ENCODE results near the gene CTNND2. TPM values are rescaled to one million over a fixed set of nuclear protein-coding genes. Genes with fewer than 3 reads are reported as not detected.

The CTNND2 gene
- total and polyA plus RNA-seq, 5 donors from 2014 or later, result not detected

DNA sequence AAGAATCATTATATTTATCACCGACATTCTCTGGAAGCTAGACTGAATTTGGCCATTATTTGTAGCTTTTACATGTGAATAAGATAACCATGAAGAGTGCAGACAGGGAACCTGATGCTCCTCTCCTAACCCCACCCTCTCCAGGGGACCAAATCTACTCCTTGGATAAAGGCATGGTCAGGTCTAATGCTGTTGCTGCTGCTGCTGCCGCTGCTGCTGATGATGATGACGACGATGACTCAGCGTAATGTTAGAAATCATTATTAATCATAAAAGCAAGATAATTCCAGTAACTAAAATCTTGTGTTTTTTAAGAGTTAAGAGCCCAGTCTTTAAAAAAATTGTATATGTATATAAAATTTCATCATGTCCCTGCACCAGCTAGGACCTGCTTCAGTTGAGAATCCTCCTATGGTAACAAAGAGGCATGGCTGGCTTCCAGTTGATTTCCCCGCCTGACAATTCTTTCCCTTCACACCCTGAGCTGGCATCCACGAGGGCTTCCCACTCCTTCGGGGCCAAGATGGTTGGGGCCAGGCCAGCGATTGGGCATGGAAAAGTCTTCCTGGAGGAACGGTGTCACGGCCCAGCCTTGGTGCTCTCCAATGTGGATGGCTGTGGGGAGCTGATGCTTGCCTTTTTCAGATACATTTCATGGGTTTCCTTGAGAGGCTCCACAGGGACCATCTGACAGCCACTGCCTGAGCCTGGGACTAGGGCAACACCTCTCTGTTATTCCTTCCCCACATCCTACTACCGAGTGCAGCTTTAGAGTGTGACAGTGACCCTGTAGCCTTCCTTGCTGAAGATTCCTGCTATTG lies 400.0 kb downstream of the CTNND2 start:
- H3K36me3 ChIP-seq (ENCODE audit: control insufficient read depth, insufficient read depth, low read length), result no peaks in the 10 kb centered on the region
- no peaks in the 10 kb centered on the region for H3K27me3 ChIP-seq (ENCODE audit: control insufficient read depth, insufficient read depth, low read length)
- Mint-ChIP-seq H3K27ac (no peak overlapping the region), H3K36me3 (no peaks in the 10 kb centered on the region), H3K4me3 (no peak overlapping the region), H3K9me3 (peaks cover 0 to 3% (median 0%) of the 10 kb centered on the region in 7 donors), H3K27me3 (no peaks in the 10 kb centered on the region), H3K4me1 (no peaks in the 10 kb centered on the region)
- no peak overlapping the region for H3K4me3 ChIP-seq (ENCODE audit: low read depth, low read length)
- no peaks in the 10 kb centered on the region for H3K4me1 ChIP-seq (ENCODE audit: control insufficient read depth, insufficient read depth, low read length, poor library complexity, severe bottlenecking)
- no peak overlapping the region for H3K27ac ChIP-seq (ENCODE audit: insufficient read depth, low read length, poor library complexity, severe bottlenecking)
- ATAC-seq (ENCODE audit: low read depth in 2 of 2) (no peak), DNase-seq (no peak)
- no peaks in the 10 kb centered on the region for H3K9me3 ChIP-seq (ENCODE audit: control insufficient read depth in 2 of 2, low read length in 2 of 2)

DNA sequence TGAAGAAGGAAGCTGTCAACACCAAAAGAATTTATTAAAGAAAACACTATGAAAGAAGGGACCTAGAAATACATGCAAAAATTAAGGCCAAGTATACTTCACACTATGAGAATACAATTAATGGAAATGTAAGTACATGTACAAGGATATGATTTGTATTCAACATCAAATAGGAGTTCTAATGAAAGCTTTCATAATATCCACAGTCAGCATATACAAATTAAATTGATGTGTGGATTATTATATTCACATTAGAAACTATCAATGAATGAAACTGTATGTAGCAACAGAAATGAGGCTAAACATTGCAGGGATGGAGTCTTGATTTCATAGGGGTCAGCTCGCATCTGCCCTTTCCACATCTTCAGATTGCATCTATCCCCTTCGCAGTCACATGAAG lies 401.5 kb downstream of the CTNND2 start:
- no peaks in the 10 kb centered on the region for H3K36me3 ChIP-seq (ENCODE audit: control insufficient read depth, insufficient read depth, low read length)
- no peaks in the 10 kb centered on the region for H3K4me1 Mint-ChIP-seq
- H3K27me3 Mint-ChIP-seq, result no peaks in the 10 kb centered on the region
- H3K4me3 Mint-ChIP-seq, result no peak overlapping the region
- no peak overlapping the region for H3K27ac Mint-ChIP-seq
- no peaks in the 10 kb centered on the region for H3K9me3 ChIP-seq (ENCODE audit: control insufficient read depth in 2 of 2, low read length in 2 of 2)
- ATAC-seq (ENCODE audit: low read depth in 2 of 2) (no peak), DNase-seq (no peak)
- no peak overlapping the region for H3K4me3 ChIP-seq (ENCODE audit: low read depth, low read length)
- H3K27ac ChIP-seq (ENCODE audit: insufficient read depth, low read length, poor library complexity, severe bottlenecking), result no peak overlapping the region
- H3K27me3 ChIP-seq (ENCODE audit: control insufficient read depth, insufficient read depth, low read length), result no peaks in the 10 kb centered on the region
- H3K36me3 Mint-ChIP-seq, result no peaks in the 10 kb centered on the region
- H3K4me1 ChIP-seq (ENCODE audit: control insufficient read depth, insufficient read depth, low read length, poor library complexity, severe bottlenecking), result no peaks in the 10 kb centered on the region
- H3K9me3 Mint-ChIP-seq, result peaks cover 0 to 3% (median 0%) of the 10 kb centered on the region in 7 donors

DNA sequence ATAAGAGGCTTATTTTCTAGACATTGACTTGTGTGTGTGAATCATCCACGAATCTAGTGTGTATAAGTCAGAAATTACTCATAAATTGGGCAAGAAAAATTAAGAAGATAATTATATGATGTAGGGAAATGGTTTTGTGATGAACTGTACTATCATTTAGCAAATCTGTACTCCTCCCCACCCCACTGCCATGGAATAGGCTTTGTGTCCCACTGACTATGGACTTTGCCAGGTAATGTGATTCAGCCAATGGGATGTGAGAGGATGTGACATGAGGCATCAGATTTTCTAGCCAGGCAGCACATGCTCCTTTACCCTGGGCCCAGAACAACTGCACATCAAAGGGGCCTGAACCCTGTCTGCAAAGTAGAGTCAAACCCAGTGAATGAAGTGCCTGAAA lies 406.6 kb downstream of the CTNND2 start:
- Mint-ChIP-seq H3K4me1 (no peaks in the 10 kb centered on the region), H3K27ac (no peak overlapping the region), H3K36me3 (no peaks in the 10 kb centered on the region), H3K9me3 (peaks cover 0 to 4% (median 0%) of the 10 kb centered on the region in 7 donors), H3K27me3 (no peaks in the 10 kb centered on the region), H3K4me3 (no peak overlapping the region)
- Histone ChIP-seq H3K27me3 (ENCODE audit: control insufficient read depth, insufficient read depth, low read length) (no peaks in the 10 kb centered on the region), H3K4me1 (ENCODE audit: control insufficient read depth, insufficient read depth, low read length, poor library complexity, severe bottlenecking) (no peaks in the 10 kb centered on the region), H3K4me3 (ENCODE audit: low read depth, low read length) (no peak overlapping the region), H3K27ac (ENCODE audit: insufficient read depth, low read length, poor library complexity, severe bottlenecking) (no peak overlapping the region), H3K36me3 (ENCODE audit: control insufficient read depth, insufficient read depth, low read length) (no peaks in the 10 kb centered on the region), H3K9me3 (ENCODE audit: control insufficient read depth in 2 of 2, low read length in 2 of 2) (no peaks in the 10 kb centered on the region)
- DNase-seq (no peak), ATAC-seq (ENCODE audit: low read depth in 2 of 2) (no peak)

DNA sequence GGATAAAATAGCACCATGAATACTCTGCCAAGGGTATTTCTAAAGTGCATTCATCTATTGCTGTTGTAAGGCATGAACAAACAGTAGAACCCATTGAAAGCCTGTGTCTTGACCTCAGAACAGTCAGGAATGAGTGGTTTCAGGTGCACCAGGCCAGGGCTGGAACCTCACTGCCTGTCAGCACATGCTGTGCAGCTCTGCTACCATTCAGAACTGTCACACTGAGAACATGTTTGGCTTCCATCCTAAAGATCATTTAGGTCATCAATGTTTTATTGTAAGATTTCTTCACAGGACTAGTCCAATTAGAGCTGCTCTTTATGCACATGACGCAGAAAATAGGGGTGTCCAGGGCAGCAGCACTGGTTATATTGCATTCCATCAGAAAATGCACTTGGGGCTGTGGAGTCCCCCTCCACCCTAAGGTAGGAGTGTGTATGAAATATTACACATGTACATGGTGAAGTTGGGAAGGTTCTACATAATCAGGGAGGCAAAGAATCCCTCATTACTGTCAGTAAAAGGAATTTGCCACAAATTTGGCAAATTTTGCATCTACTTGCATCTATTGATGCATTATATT lies 408.0 kb downstream of the CTNND2 start:
- Histone ChIP-seq H3K4me3 (ENCODE audit: low read depth, low read length) (no peak overlapping the region), H3K9me3 (ENCODE audit: control insufficient read depth in 2 of 2, low read length in 2 of 2) (no peaks in the 10 kb centered on the region), H3K36me3 (ENCODE audit: control insufficient read depth, insufficient read depth, low read length) (no peaks in the 10 kb centered on the region), H3K27ac (ENCODE audit: insufficient read depth, low read length, poor library complexity, severe bottlenecking) (no peak overlapping the region), H3K27me3 (ENCODE audit: control insufficient read depth, insufficient read depth, low read length) (no peaks in the 10 kb centered on the region), H3K4me1 (ENCODE audit: control insufficient read depth, insufficient read depth, low read length, poor library complexity, severe bottlenecking) (no peaks in the 10 kb centered on the region)
- H3K4me1 Mint-ChIP-seq, result no peaks in the 10 kb centered on the region
- no peaks in the 10 kb centered on the region for H3K27me3 Mint-ChIP-seq
- ATAC-seq (ENCODE audit: low read depth in 2 of 2) (no peak), DNase-seq (no peak)
- no peaks in the 10 kb centered on the region for H3K36me3 Mint-ChIP-seq
- H3K27ac Mint-ChIP-seq, result no peak overlapping the region
- peaks cover 0 to 2% (median 0%) of the 10 kb centered on the region in 7 donors for H3K9me3 Mint-ChIP-seq
- H3K4me3 Mint-ChIP-seq, result no peak overlapping the region

DNA sequence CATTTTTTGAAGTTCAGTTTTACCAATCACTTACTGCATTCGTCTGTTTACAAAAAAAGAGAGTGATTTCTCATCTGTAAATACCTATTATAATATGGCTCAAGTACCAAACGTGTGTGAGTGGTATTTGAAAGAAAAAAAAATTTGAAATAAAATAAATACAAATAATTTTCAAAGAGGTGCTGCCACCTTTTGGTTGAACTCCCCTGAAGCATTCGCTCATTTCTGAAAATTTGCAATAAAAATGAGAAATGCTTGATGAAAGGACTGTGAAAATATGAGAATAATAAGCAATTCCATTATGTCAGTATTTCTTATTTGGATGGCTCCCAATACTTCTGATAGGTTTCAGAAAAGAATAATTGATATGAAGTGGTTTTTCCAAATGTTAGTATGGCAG lies 409.9 kb downstream of the CTNND2 start:
- Histone ChIP-seq H3K36me3 (ENCODE audit: control insufficient read depth, insufficient read depth, low read length) (no peaks in the 10 kb centered on the region), H3K27ac (ENCODE audit: insufficient read depth, low read length, poor library complexity, severe bottlenecking) (no peak overlapping the region), H3K27me3 (ENCODE audit: control insufficient read depth, insufficient read depth, low read length) (no peaks in the 10 kb centered on the region), H3K4me1 (ENCODE audit: control insufficient read depth, insufficient read depth, low read length, poor library complexity, severe bottlenecking) (no peaks in the 10 kb centered on the region), H3K9me3 (ENCODE audit: control insufficient read depth in 2 of 2, low read length in 2 of 2) (no peaks in the 10 kb centered on the region), H3K4me3 (ENCODE audit: low read depth, low read length) (no peak overlapping the region)
- Mint-ChIP-seq H3K27ac (no peak overlapping the region), H3K4me3 (no peak overlapping the region), H3K36me3 (no peaks in the 10 kb centered on the region), H3K4me1 (no peaks in the 10 kb centered on the region), H3K9me3 (peaks cover 0 to 2% (median 0%) of the 10 kb centered on the region in 7 donors), H3K27me3 (no peaks in the 10 kb centered on the region)
- DNase-seq (no peak), ATAC-seq (ENCODE audit: low read depth in 2 of 2) (no peak)

DNA sequence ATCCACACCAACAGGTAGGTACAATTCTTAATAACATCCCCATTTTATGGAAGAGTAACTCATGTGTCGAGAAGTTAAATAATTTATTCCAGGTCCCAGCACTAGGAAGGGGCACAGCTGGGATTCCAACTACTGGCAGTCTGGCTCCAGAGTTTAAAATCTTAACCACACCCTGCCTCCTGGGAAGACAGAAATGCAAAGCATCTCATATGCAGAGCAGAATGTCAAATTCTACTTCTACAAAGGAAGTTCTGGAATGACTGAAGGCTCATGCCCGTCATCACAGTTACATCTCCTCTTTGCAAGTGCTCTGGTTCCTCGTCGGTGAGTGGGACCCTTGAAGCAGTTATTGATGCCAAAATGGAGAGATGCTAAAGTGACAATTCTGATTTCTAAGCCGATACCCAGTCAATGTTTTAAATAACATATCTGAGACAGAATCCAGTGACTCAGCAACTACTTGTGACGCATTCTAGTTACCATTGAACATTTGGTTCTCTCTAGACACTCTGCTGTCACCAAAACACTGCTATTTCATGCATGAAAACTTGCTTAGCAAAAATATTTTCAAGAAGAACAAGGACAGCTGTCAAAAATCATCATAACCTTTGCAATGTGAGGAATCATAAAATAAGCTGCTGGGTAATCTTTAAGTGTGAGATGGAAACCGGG lies 412.7 kb downstream of the CTNND2 start:
- H3K27me3 Mint-ChIP-seq, result no peaks in the 10 kb centered on the region
- H3K9me3 Mint-ChIP-seq, result peaks cover 0 to 2% (median 0%) of the 10 kb centered on the region in 7 donors
- no peaks in the 10 kb centered on the region for H3K4me1 Mint-ChIP-seq
- Histone ChIP-seq H3K36me3 (ENCODE audit: control insufficient read depth, insufficient read depth, low read length) (no peaks in the 10 kb centered on the region), H3K4me3 (ENCODE audit: low read depth, low read length) (no peak overlapping the region), H3K27ac (ENCODE audit: insufficient read depth, low read length, poor library complexity, severe bottlenecking) (no peak overlapping the region), H3K4me1 (ENCODE audit: control insufficient read depth, insufficient read depth, low read length, poor library complexity, severe bottlenecking) (no peaks in the 10 kb centered on the region), H3K9me3 (ENCODE audit: control insufficient read depth in 2 of 2, low read length in 2 of 2) (no peaks in the 10 kb centered on the region), H3K27me3 (ENCODE audit: control insufficient read depth, insufficient read depth, low read length) (no peaks in the 10 kb centered on the region)
- peak overlapping the region in 1 of 4 donors; percentile 7 for H3K4me3 Mint-ChIP-seq
- no peak for DNase-seq
- no peaks in the 10 kb centered on the region for H3K36me3 Mint-ChIP-seq
- no peak for ATAC-seq (ENCODE audit: low read depth in 2 of 2)
- no peak overlapping the region for H3K27ac Mint-ChIP-seq

DNA sequence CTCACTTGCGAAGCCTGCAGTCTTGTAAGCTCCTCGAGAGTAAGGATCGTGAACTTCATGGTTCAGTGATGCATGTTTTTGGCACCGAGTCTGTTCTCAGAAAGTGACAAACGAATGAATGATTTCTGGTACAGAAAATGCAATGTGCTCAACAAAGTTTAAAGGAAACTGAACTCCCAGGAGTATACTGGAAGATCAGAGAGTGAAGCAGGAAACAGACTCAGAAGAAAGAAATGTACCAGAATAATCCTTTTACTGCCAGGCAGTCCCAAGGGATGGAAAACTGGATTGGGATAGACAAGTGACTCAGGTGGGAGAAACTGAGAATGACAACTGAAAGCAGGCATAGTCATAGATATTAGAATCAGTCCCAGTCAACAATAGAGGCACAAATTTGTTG lies 420.6 kb downstream of the CTNND2 start:
- Histone ChIP-seq H3K9me3 (ENCODE audit: control insufficient read depth in 2 of 2, low read length in 2 of 2) (no peaks in the 10 kb centered on the region), H3K4me3 (ENCODE audit: low read depth, low read length) (no peak overlapping the region), H3K27ac (ENCODE audit: insufficient read depth, low read length, poor library complexity, severe bottlenecking) (no peak overlapping the region), H3K27me3 (ENCODE audit: control insufficient read depth, insufficient read depth, low read length) (no peaks in the 10 kb centered on the region), H3K36me3 (ENCODE audit: control insufficient read depth, insufficient read depth, low read length) (no peaks in the 10 kb centered on the region), H3K4me1 (ENCODE audit: control insufficient read depth, insufficient read depth, low read length, poor library complexity, severe bottlenecking) (no peaks in the 10 kb centered on the region)
- Mint-ChIP-seq H3K27ac (no peak overlapping the region), H3K36me3 (no peaks in the 10 kb centered on the region), H3K4me1 (no peaks in the 10 kb centered on the region), H3K27me3 (peaks cover 5% of the 10 kb centered on the region), H3K9me3 (peaks cover 0 to 5% (median 2%) of the 10 kb centered on the region in 7 donors), H3K4me3 (no peak overlapping the region)
- DNase-seq (no peak), ATAC-seq (ENCODE audit: low read depth in 2 of 2) (no peak)
